ENCODE measurements around the gene ERC1. TPM values are rescaled to one million over a fixed set of nuclear protein-coding genes. Genes with fewer than 3 reads are reported as not detected.

ERC1 gene
- total RNA-seq, 1 experiment from 2014 or later, result 12.3 TPM

- H3F3A ChIP-seq (ENCODE audit: low read length, unreplicated experiment), result no peaks in the 10 kb centered on the region
- no TSS peak for BruUV-seq (replicated peaks)
- POLR2A ChIA-PET (ENCODE audit: unreplicated experiment), result no interaction called here
- no peaks in the 10 kb centered on the region for H3K36me3 ChIP-seq (ENCODE audit: low read depth, low read length)
- H3K27ac ChIP-seq (ENCODE audit: low read length), result no peak overlapping the region
- no peak overlapping the region for H3K4me3 ChIP-seq (ENCODE audit: low read length)
- H3K27me3 ChIP-seq (ENCODE audit: low read length), result no peaks in the 10 kb centered on the region
- no peaks in the 10 kb centered on the region for H3K9me2 ChIP-seq (replicated peaks; ENCODE audit: low read length)
- no peak for DNase-seq
- no peaks in the 10 kb centered on the region for H4K20me1 ChIP-seq (ENCODE audit: low read length)
- no peak overlapping the region for H2AFZ ChIP-seq (ENCODE audit: low read length)
- no peak overlapping the region for H3K4me2 ChIP-seq (ENCODE audit: low read length)
- intact Hi-C loops (cut with micrococcal nuclease), result no loop called here
- no peaks in the 10 kb centered on the region for H3K9me3 ChIP-seq (ENCODE audit: low read length)
- CTCF ChIA-PET, result no interaction called here
- no peak overlapping the region for H3K9ac ChIP-seq (ENCODE audit: low read length)
- no peaks in the 10 kb centered on the region for H3K79me2 ChIP-seq (ENCODE audit: low read length)
- TF ChIP-seq EZH2 (IDR thresholded peaks at IDR 0.05; ENCODE audit: low read length, unreplicated experiment) (no peak), EZH2phosphoT487 (IDR thresholded peaks at IDR 0.05; ENCODE audit: borderline replicate concordance, low read length) (no peak), CTCF (conservative IDR thresholded peaks at IDR 0.05; ENCODE audit: low read depth, low read length) (no peak)
- H3K4me1 ChIP-seq (ENCODE audit: insufficient read depth, low read length), result no peaks in the 10 kb centered on the region
- no peak for ATAC-seq
Measured at GRCh38 chr12:1147821-1148220, 156.8 kb downstream of the ERC1 start.

DNA sequence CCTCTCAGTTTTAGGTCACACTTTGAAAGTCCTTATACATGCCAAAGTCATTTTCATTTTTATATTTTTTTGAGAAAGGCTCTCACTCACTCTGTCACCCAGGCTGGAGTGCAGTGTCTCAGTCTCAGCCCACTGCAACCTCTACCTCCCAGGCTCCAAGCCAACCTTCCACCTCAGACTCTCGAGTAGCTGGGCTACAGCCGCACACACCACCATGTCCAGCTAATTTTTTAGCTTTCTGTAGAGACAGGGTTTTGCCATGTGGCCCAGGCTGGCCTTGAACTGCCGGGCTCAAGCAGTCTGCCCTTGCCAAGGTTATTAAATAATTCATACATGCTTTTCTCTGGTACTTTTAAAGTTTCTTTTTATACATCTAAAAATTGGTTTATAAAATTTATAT lies 166.0 kb downstream of the ERC1 start:
- Histone ChIP-seq H3K4me3 (ENCODE audit: low read length) (no peak overlapping the region), H3K27me3 (ENCODE audit: low read length) (no peaks in the 10 kb centered on the region), H3K4me1 (ENCODE audit: insufficient read depth, low read length) (no peaks in the 10 kb centered on the region), H3K36me3 (ENCODE audit: low read depth, low read length) (no peaks in the 10 kb centered on the region), H4K20me1 (ENCODE audit: low read length) (no peaks in the 10 kb centered on the region), H3F3A (ENCODE audit: low read length, unreplicated experiment) (no peaks in the 10 kb centered on the region), H3K9me2 (replicated peaks; ENCODE audit: low read length) (no peaks in the 10 kb centered on the region), H2AFZ (ENCODE audit: low read length) (no peak overlapping the region), H3K9me3 (ENCODE audit: low read length) (no peaks in the 10 kb centered on the region), H3K4me2 (ENCODE audit: low read length) (no peak overlapping the region), H3K79me2 (ENCODE audit: low read length) (no peaks in the 10 kb centered on the region), H3K9ac (ENCODE audit: low read length) (no peak overlapping the region), H3K27ac (ENCODE audit: low read length) (no peak overlapping the region)
- CTCF ChIA-PET, result no interaction called here
- ATAC-seq, result no peak
- TF ChIP-seq CTCF (conservative IDR thresholded peaks at IDR 0.05; ENCODE audit: low read depth, low read length), result no peak
- TF ChIP-seq EZH2phosphoT487 (IDR thresholded peaks at IDR 0.05; ENCODE audit: borderline replicate concordance, low read length), result no peak
- TF ChIP-seq EZH2 (IDR thresholded peaks at IDR 0.05; ENCODE audit: low read length, unreplicated experiment), result no peak
- intact Hi-C loops (cut with micrococcal nuclease), result no loop called here
- no peak for DNase-seq
- POLR2A ChIA-PET (ENCODE audit: unreplicated experiment), result no interaction called here
- BruUV-seq (replicated peaks), result no TSS peak

- no peak for ATAC-seq
- POLR2A ChIA-PET (ENCODE audit: unreplicated experiment), result no interaction called here
- TF ChIP-seq EZH2phosphoT487 (IDR thresholded peaks at IDR 0.05; ENCODE audit: borderline replicate concordance, low read length), result no peak
Measured at GRCh38 chr12:1161197-1161596, 170.2 kb downstream of the ERC1 start.

More at GRCh38 chr12:1161197-1161596, 170.2 kb downstream of the ERC1 start:
- H3K27ac ChIP-seq (ENCODE audit: low read length), result no peak overlapping the region
- H3F3A ChIP-seq (ENCODE audit: low read length, unreplicated experiment), result no peaks in the 10 kb centered on the region
- no peaks in the 10 kb centered on the region for H3K36me3 ChIP-seq (ENCODE audit: low read depth, low read length)
- BruUV-seq (replicated peaks), result no TSS peak
- DNase-seq, result no peak
- H3K9me3 ChIP-seq (ENCODE audit: low read length), result no peaks in the 10 kb centered on the region
- H4K20me1 ChIP-seq (ENCODE audit: low read length), result no peaks in the 10 kb centered on the region
- H3K79me2 ChIP-seq (ENCODE audit: low read length), result no peaks in the 10 kb centered on the region
- no peaks in the 10 kb centered on the region for H3K9me2 ChIP-seq (replicated peaks; ENCODE audit: low read length)
- intact Hi-C loops (cut with micrococcal nuclease), result no loop called here
- no peak overlapping the region for H3K4me3 ChIP-seq (ENCODE audit: low read length)
- H3K27me3 ChIP-seq (ENCODE audit: low read length), result no peaks in the 10 kb centered on the region
- CTCF ChIA-PET, result no interaction called here
- H3K9ac ChIP-seq (ENCODE audit: low read length), result no peak overlapping the region
- H2AFZ ChIP-seq (ENCODE audit: low read length), result no peak overlapping the region
- H3K4me2 ChIP-seq (ENCODE audit: low read length), result no peak overlapping the region
- H3K4me1 ChIP-seq (ENCODE audit: insufficient read depth, low read length), result no peaks in the 10 kb centered on the region
